H9 (cell line): ENCODE data around the gene ZNF440. TPM values are rescaled to one million over a fixed set of nuclear protein-coding genes. Genes with fewer than 3 reads are reported as not detected.

Source experiments
- DNase-seq: peaks from one replicate; pipeline ENCODE4 v3.0.0-alpha.2; 2017
- H2AFZ ChIP-seq: one replicate; pipeline ENCODE4 v1.6.1; 2013; ENCODE audit warnings: mild to moderate bottlenecking, low read length, control low read depth, moderate library complexity
- H2AK5ac ChIP-seq: 2 replicates; pipeline ENCODE4 v1.6.1; 2013; ENCODE audit warnings: low read length, control low read depth, mixed read lengths; ENCODE audit not compliant: insufficient read length
- H2BK120ac ChIP-seq: one replicate; pipeline ENCODE4 v1.6.1; 2013; ENCODE audit warnings: low read depth, mild to moderate bottlenecking, low read length, control low read depth, inconsistent platforms; ENCODE audit not compliant: poor library complexity, severe bottlenecking
- H2BK12ac ChIP-seq: 2 replicates; pipeline ENCODE4 v1.6.1; 2013; ENCODE audit warnings: low read length, control low read depth, mixed read lengths, low read depth; ENCODE audit not compliant: insufficient read length
- H2BK15ac ChIP-seq: 2 replicates; pipeline ENCODE4 v1.6.1; 2013; ENCODE audit warnings: low read depth, low read length, control low read depth
- H2BK20ac ChIP-seq: one replicate; pipeline ENCODE4 v1.6.1; 2013; ENCODE audit warnings: low read depth, mild to moderate bottlenecking, low read length, control low read depth, inconsistent platforms; ENCODE audit not compliant: poor library complexity, severe bottlenecking
- H2BK5ac ChIP-seq: 2 replicates; pipeline ENCODE4 v1.6.1; 2013; ENCODE audit warnings: low read length, control low read depth, mixed read lengths; ENCODE audit not compliant: insufficient read length
- H3K14ac ChIP-seq: 2 replicates; pipeline ENCODE4 v1.6.1; 2013; ENCODE audit warnings: low read length, control low read depth; ENCODE audit not compliant: insufficient read depth
- H3K18ac ChIP-seq: 2 replicates; pipeline ENCODE4 v1.6.1; 2013; ENCODE audit warnings: low read depth, mild to moderate bottlenecking, mixed read lengths, low read length, control low read depth; ENCODE audit not compliant: insufficient read length
- H3K23ac ChIP-seq: 2 replicates; pipeline ENCODE4 v1.6.1; 2013; ENCODE audit warnings: low read length, control low read depth, mixed read lengths, low read depth; ENCODE audit not compliant: insufficient read length
- H3K23me2 ChIP-seq: 2 replicates; pipeline ENCODE4 v1.6.1; 2013; ENCODE audit warnings: low read depth, mild to moderate bottlenecking, mixed read lengths, low read length, control low read depth; ENCODE audit not compliant: insufficient read length, poor library complexity, severe bottlenecking
- H3K27ac ChIP-seq: 2 replicates; pipeline ENCODE4 v1.5.1; 2013; ENCODE audit warnings: low read length, control low read depth, mixed read lengths, low read depth; ENCODE audit not compliant: insufficient read length
- H3K27me3 ChIP-seq: 2 replicates; pipeline ENCODE4 v1.6.1; 2013; ENCODE audit warnings: low read length, control low read depth, inconsistent platforms; ENCODE audit not compliant: insufficient read depth
- H3K4ac ChIP-seq: 2 replicates; pipeline ENCODE4 v1.6.1; 2013; ENCODE audit warnings: low read depth, mild to moderate bottlenecking, control low read depth, inconsistent platforms, low read length, moderate library complexity
- H3K4me1 ChIP-seq: 2 replicates; pipeline ENCODE4 v1.6.1; 2013; ENCODE audit warnings: low read length, control low read depth, inconsistent platforms; ENCODE audit not compliant: insufficient read depth
- H3K4me2 ChIP-seq: 2 replicates; pipeline ENCODE4 v1.6.1; 2013; ENCODE audit warnings: low read length, control low read depth, mixed read lengths; ENCODE audit not compliant: insufficient read length, insufficient read depth
- H3K56ac ChIP-seq: 2 replicates; pipeline ENCODE4 v1.6.1; 2013; ENCODE audit warnings: low read depth, mild to moderate bottlenecking, mixed read lengths, low read length, control low read depth; ENCODE audit not compliant: insufficient read length
- H3K79me1 ChIP-seq: 2 replicates; pipeline ENCODE4 v1.6.1; 2013; ENCODE audit warnings: low read depth, mild to moderate bottlenecking, moderate library complexity, low read length, control low read depth, inconsistent platforms; ENCODE audit not compliant: insufficient read depth, poor library complexity, severe bottlenecking
- H3K79me2 ChIP-seq: 2 replicates; pipeline ENCODE4 v1.6.1; 2013; ENCODE audit warnings: low read length, control low read depth, inconsistent platforms; ENCODE audit not compliant: insufficient read depth
- H3K9ac ChIP-seq: 2 replicates; pipeline ENCODE4 v1.6.1; 2013; ENCODE audit warnings: low read length, control low read depth, mixed read lengths; ENCODE audit not compliant: insufficient read length; ENCODE audit errors: extremely low read depth
- H3K9me3 ChIP-seq: one replicate; pipeline ENCODE4 v1.6.1; 2013; ENCODE audit warnings: low read depth, low read length, inconsistent platforms; ENCODE audit not compliant: control insufficient read depth
- H3T11ph ChIP-seq: one replicate; pipeline ENCODE4 v1.6.1; 2013; ENCODE audit warnings: mild to moderate bottlenecking, low read length, control low read depth, inconsistent platforms
- H4K20me1 ChIP-seq: one replicate; pipeline ENCODE4 v1.6.1; 2013; ENCODE audit not compliant: control insufficient read depth, insufficient read length, insufficient read depth
- H4K5ac ChIP-seq: 2 replicates; pipeline ENCODE4 v1.6.1; 2013; ENCODE audit warnings: low read depth, mild to moderate bottlenecking, mixed read lengths, low read length, control low read depth; ENCODE audit not compliant: insufficient read length
- H4K8ac ChIP-seq: replicated peaks from 2 replicates; pipeline ENCODE4 v1.6.1; 2013; ENCODE audit warnings: low read length, control low read depth, mixed read lengths, low read depth; ENCODE audit not compliant: insufficient read length
- H4K91ac ChIP-seq: 2 replicates; pipeline ENCODE4 v1.6.1; 2013; ENCODE audit warnings: low read depth, mild to moderate bottlenecking, moderate library complexity, mixed read lengths, low read length, control low read depth; ENCODE audit not compliant: insufficient read length
- H3K27ac Mint-ChIP-seq, 3 experiments: 2 replicates in 2 of 3; 3 replicates in 1 of 3; pipeline ENCODE4 v1.8.0; 2020 to 2021; ENCODE audit warnings: mixed read lengths in 3 of 3, mild to moderate bottlenecking in 1 of 3, moderate library complexity in 1 of 3
- H3K27me3 Mint-ChIP-seq: 2 replicates; pipeline ENCODE4 v1.8.0; 2021; ENCODE audit warnings: low read depth, mild to moderate bottlenecking, moderate library complexity, mixed read lengths
- H3K36me3 Mint-ChIP-seq, 3 experiments: 2 replicates in 2 of 3; 3 replicates in 1 of 3; pipeline ENCODE4 v1.8.0; 2020 to 2021; ENCODE audit warnings: low read depth in 3 of 3, mixed read lengths in 3 of 3; ENCODE audit not compliant: insufficient read depth in 1 of 3
- H3K4me1 Mint-ChIP-seq, 2 experiments: 2 replicates each; pipeline ENCODE4 v1.8.0; 2020; ENCODE audit warnings: mixed read lengths in 2 of 2
- H3K4me3 Mint-ChIP-seq, 2 experiments: 2 replicates in 1 of 2; 3 replicates in 1 of 2; pipeline ENCODE4 v1.8.0; 2020 to 2021; ENCODE audit warnings: mild to moderate bottlenecking in 2 of 2, mixed read lengths in 2 of 2, moderate library complexity in 1 of 2
- H3K9me3 Mint-ChIP-seq, 2 experiments: 2 replicates in 1 of 2; 3 replicates in 1 of 2; pipeline ENCODE4 v1.8.0; 2020; ENCODE audit warnings: mild to moderate bottlenecking in 2 of 2, mixed read lengths in 2 of 2, moderate library complexity in 1 of 2
- CTCF ChIP-seq: fragments of 200-600 bp; sonication (generic); conservative IDR thresholded peaks from 3 replicates; pipeline ENCODE4 v1.8.0; 2021; ENCODE audit warnings: antibody characterized with exemption, mild to moderate bottlenecking
- WGBS: extraction: QIAGEN DNeasy Blood & Tissue Kit; methylation state at CpG from one replicate; pipeline ENCODE4 v1.1.7; 2013; ENCODE audit warnings: missing lambda C conversion rate, low lambda C conversion rate, mixed read lengths; ENCODE audit not compliant: insufficient read length; ENCODE audit errors: extremely low coverage; 5-methylcytosine and 5-hydroxymethylcytosine counted together
- total RNA-seq: library from RNA; stranded (reverse); gene quantifications from 2 replicates; pipeline ENCODE4 v1.2.1, GENCODE V29; 2021

ZNF440 gene
- total RNA-seq, 1 experiment from 2014 or later, result 4.1 TPM

GRCh38 chr19:11882606-11883005, 68.5 kb downstream of the ZNF440 start:
- Histone ChIP-seq H4K8ac (no peak overlapping the region), H3K14ac (no peak overlapping the region), H3K27me3 (no peaks in the 10 kb centered on the region), H2BK15ac (no peak overlapping the region), H3T11ph (no peak overlapping the region), H3K4ac (no peak overlapping the region), H2BK12ac (no peak overlapping the region), H3K56ac (no peak overlapping the region), H3K4me1 (peaks cover 4% of the 10 kb centered on the region; the same call in 1 of the 2 replicates), H3K18ac (no peak overlapping the region), H3K4me2 (no peak overlapping the region), H3K27ac (no peak overlapping the region), H2BK120ac (no peak overlapping the region), H2AK5ac (no peak overlapping the region), H3K23me2 (no peaks in the 10 kb centered on the region), H2AFZ (no peak overlapping the region), H3K23ac (no peak overlapping the region), H4K5ac (no peak overlapping the region), H3K9ac (no peak overlapping the region), H2BK5ac (no peak overlapping the region), H3K9me3 (peaks cover 6% of the 10 kb centered on the region), H4K20me1 (no peaks in the 10 kb centered on the region), H3K79me2 (no peaks in the 10 kb centered on the region), H2BK20ac (no peak overlapping the region), H4K91ac (no peak overlapping the region), H3K79me1 (no peaks in the 10 kb centered on the region)
- no peak for DNase-seq
- Mint-ChIP-seq H3K4me1 (peaks cover 7 to 13% of the 10 kb centered on the region in 2 experiments), H3K36me3 (peaks cover 2 to 12% (median 7%) of the 10 kb centered on the region in 3 experiments; a peak in 6 of 7 replicates), H3K4me3 (no peak overlapping the region), H3K9me3 (peaks cover 16 to 35% of the 10 kb centered on the region in 2 experiments), H3K27ac (no peak overlapping the region), H3K27me3 (peaks cover 14% of the 10 kb centered on the region)
- WGBS, result no CpG with 5 or more reads among the region's 2 CpGs
- TF ChIP-seq CTCF, result no peak

Other genes with a start within 250 kb of the ZNF440 start
- gene ACP5, start 236.6 kb upstream of the ZNF440 start, total RNA-seq, result 2.3 and 4.0 TPM in 2 replicates
- gene ZNF627, start 216.8 kb upstream of the ZNF440 start, total RNA-seq, result 12.2 and 12.8 TPM in 2 replicates
- 2.3 and 2.5 TPM in 2 replicates for gene ZNF823, start 75.3 kb upstream of the ZNF440 start, total RNA-seq
- 0.85 and 1.3 TPM in 2 replicates for gene ZNF441, start 47.3 kb upstream of the ZNF440 start, total RNA-seq
- 0.61 and 0.77 TPM in 2 replicates for gene ZNF491, start 15.8 kb upstream of the ZNF440 start, total RNA-seq
- 2.2 and 3.3 TPM in 2 replicates for gene ZNF439, start 34.5 kb downstream of the ZNF440 start, total RNA-seq
- 25.4 and 27.3 TPM in 2 replicates for gene ZNF69, start 73.5 kb downstream of the ZNF440 start, total RNA-seq
- gene ZNF700, start 110.8 kb downstream of the ZNF440 start, total RNA-seq, result 9.3 and 9.9 TPM in 2 replicates
- gene ZNF763, start 150.8 kb downstream of the ZNF440 start, total RNA-seq, result 0.77 and 1.3 TPM in 2 replicates
- 1.9 and 2.4 TPM in 2 replicates for gene ZNF433, start 221.4 kb downstream of the ZNF440 start, total RNA-seq
- 5.4 and 5.6 TPM in 2 replicates for gene ZNF878, start 238.7 kb downstream of the ZNF440 start, total RNA-seq